A673 (cell line): ENCODE measurements around the gene PADI4.

Source experiments
- EZH2 ChIP-seq: fragments of 200-600 bp; sonication (generic); IDR thresholded peaks from 2 replicates; pipeline ENCODE4 v1.6.1; 2017; ENCODE audit warnings: borderline replicate concordance, low read depth, mild to moderate bottlenecking, mixed read lengths, antibody characterized with exemption, low read length; ENCODE audit not compliant: poor library complexity, severe bottlenecking
- TF ChIP-seq, protein P1 (sequence below): fragments of 300-800, 200-600 bp; sonication (generic); conservative IDR thresholded peaks from 2 replicates; pipeline ENCODE4 v1.5.1; 2017; ENCODE audit warnings: low read depth, mild to moderate bottlenecking, antibody characterized with exemption, low read length, moderate library complexity, mixed read lengths

GRCh38 chr1:17363351-17363750 is 55.4 kb downstream of the PADI4 start:
- TF ChIP-seq, protein P1, sequence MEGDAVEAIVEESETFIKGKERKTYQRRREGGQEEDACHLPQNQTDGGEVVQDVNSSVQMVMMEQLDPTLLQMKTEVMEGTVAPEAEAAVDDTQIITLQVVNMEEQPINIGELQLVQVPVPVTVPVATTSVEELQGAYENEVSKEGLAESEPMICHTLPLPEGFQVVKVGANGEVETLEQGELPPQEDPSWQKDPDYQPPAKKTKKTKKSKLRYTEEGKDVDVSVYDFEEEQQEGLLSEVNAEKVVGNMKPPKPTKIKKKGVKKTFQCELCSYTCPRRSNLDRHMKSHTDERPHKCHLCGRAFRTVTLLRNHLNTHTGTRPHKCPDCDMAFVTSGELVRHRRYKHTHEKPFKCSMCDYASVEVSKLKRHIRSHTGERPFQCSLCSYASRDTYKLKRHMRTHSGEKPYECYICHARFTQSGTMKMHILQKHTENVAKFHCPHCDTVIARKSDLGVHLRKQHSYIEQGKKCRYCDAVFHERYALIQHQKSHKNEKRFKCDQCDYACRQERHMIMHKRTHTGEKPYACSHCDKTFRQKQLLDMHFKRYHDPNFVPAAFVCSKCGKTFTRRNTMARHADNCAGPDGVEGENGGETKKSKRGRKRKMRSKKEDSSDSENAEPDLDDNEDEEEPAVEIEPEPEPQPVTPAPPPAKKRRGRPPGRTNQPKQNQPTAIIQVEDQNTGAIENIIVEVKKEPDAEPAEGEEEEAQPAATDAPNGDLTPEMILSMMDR: no peak
- TF ChIP-seq EZH2: no peak
